GM12875 (cell line): ENCODE measurements around the gene SLC25A21.

Experiments used
- H3K4me3 ChIP-seq: one replicate; pipeline ENCODE4 v1.5.1; 2011; ENCODE audit warnings: low read depth, low read length, control low read depth
- CTCF ChIP-seq: IDR thresholded peaks from 2 replicates; pipeline ENCODE4 v1.5.1; 2011; ENCODE audit warnings: low read depth, mild to moderate bottlenecking, control low read depth, inconsistent platforms, low read length, moderate library complexity, borderline replicate concordance; ENCODE audit not compliant: insufficient read depth

Gene SLC25A21

DNA sequence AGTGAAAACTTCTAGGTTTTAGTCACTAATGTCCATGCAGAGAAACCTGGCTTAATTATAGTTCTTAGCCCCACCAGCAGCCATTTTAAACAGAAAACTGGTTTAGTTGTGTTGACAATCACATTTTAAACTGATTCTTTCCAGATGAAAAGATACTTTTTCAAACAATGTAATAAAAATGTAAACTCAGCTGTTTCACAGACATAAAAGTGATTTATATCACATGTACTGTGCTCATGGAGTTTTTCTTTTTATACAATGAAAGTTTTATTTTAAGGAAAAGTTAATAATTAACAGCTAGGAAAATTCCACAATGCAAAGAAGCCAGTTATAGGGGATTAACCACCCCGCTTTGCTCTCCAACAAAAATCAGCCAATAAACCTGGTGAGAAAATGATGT lies 381.0 kb downstream of the SLC25A21 start:
- H3K4me3 ChIP-seq: no peak overlapping the region
- no peak for TF ChIP-seq CTCF

- TF ChIP-seq CTCF: no peak
- H3K4me3 ChIP-seq: no peak overlapping the region
These were observed 386.9 kb downstream of the SLC25A21 start for GRCh38 chr14:36785511-36785910.

DNA sequence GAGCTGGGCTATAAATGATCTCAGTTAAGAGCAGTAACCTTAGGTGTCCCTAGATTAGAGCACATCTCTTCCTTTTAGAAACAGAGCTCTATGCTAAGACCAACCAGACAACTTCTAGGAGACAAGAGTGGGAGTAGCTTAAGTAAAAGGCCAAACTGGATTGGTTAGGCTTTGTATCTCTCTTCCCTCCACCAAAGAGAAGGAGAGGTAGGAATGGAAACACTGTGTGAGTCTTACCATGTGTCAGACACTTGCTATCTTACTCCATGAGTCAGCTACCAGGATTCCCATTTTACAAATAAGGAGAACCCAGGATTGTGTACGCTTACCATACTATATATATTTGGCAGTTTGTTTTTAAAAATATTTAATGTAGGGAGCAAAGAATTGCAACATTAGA lies 387.9 kb downstream of the SLC25A21 start:
- TF ChIP-seq CTCF: no peak
- no peak overlapping the region for H3K4me3 ChIP-seq

DNA sequence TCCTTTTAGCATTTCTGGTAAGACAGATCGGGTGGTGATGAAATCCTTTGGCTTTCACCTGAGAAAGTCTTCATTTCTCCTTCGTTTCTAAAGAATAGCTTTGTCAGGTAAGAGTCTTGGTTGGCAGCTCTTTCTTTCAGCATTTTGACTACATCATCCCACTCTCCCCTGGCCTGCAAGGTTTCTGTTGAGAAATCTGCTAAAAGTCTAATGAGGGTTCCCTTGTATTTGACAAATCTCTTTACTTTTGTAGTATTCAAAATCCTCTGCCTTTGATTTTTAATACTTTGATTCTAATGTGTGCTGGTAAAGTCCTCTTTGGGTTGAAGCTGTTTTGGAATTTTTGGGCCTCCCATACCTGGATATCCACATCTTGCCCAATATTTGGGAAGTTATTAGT lies 390.5 kb downstream of the SLC25A21 start:
- TF ChIP-seq CTCF: no peak

GRCh38 chr14:36773558-36773957 lies 398.8 kb downstream of the SLC25A21 start:
- TF ChIP-seq CTCF: no peak
- H3K4me3 ChIP-seq: no peak overlapping the region

More for the DNA sequence above, 390.5 kb downstream of the SLC25A21 start:
- no peak overlapping the region for H3K4me3 ChIP-seq

DNA sequence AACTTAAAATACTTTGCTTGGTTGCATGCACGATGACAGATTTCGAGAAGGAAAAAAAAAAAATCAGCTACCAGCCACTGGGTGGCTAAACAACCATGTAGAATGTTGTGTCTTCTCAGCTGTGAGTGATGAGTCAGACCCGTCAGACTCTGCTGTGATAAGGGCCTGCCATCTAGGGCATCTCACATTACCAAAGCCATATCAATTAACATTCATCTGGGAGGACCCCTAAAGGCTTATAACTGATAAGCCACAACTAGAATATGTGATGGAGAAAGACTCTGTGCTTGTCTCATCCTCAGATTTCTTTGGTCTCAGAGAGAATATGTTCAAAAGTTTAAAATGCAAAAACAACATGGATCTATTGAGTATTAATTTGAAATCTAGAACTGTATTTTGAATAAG lies 399.3 kb downstream of the SLC25A21 start:
- H3K4me3 ChIP-seq: no peak overlapping the region
- TF ChIP-seq CTCF: no peak

GRCh38 chr14:36771028-36771640 lies 401.3 kb downstream of the SLC25A21 start:
- TF ChIP-seq CTCF: no peak
- no peak overlapping the region for H3K4me3 ChIP-seq
